Astrocyte (in vitro differentiated cells and primary cell): Measurements from ENCODE around the gene RAD50.

ENCODE experiments used
- EZH2 ChIP-seq: IDR thresholded peaks from 2 replicates; pipeline ENCODE4 v1.6.1; 2012; ENCODE audit warnings: mild to moderate bottlenecking, low read length, inconsistent platforms; ENCODE audit not compliant: insufficient read depth
- TF ChIP-seq, protein P1 (sequence below): IDR thresholded peaks from 2 replicates; pipeline ENCODE4 v1.5.1; 2011; ENCODE audit warnings: low read depth, mild to moderate bottlenecking, inconsistent platforms, low read length, moderate library complexity; ENCODE audit not compliant: insufficient read depth

DNA sequence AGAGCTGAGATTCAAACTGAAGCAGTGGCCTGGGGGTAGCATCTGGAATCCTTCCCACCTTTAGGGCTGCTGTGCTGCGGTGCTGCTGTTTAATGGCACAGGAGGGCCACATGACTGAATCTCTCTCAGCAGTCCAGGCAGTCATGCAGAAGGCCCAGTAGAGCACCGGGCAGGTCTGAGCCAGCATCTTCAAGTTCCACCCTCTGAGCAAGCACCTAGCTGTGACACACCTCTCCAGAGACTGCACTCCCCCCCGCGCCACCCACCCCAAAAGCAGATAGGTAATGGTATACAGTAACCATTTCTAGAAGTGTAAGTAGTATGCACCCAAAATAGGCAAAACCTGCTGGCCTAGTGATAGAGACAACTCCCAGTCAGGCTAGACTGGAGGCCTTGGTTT lies 125.2 kb downstream of the RAD50 start:
- TF ChIP-seq, protein P1, sequence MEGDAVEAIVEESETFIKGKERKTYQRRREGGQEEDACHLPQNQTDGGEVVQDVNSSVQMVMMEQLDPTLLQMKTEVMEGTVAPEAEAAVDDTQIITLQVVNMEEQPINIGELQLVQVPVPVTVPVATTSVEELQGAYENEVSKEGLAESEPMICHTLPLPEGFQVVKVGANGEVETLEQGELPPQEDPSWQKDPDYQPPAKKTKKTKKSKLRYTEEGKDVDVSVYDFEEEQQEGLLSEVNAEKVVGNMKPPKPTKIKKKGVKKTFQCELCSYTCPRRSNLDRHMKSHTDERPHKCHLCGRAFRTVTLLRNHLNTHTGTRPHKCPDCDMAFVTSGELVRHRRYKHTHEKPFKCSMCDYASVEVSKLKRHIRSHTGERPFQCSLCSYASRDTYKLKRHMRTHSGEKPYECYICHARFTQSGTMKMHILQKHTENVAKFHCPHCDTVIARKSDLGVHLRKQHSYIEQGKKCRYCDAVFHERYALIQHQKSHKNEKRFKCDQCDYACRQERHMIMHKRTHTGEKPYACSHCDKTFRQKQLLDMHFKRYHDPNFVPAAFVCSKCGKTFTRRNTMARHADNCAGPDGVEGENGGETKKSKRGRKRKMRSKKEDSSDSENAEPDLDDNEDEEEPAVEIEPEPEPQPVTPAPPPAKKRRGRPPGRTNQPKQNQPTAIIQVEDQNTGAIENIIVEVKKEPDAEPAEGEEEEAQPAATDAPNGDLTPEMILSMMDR, result no peak
- no peak for TF ChIP-seq EZH2
